ENCODE data around the gene HHIPL1. TPM values are rescaled to one million over a fixed set of nuclear protein-coding genes. Genes with fewer than 3 reads are reported as not detected.

Gene HHIPL1
- total RNA-seq, 6 experiments from 2014 or later: 0.43 to 1.4 (median 0.66) TPM

- 72% methylated on average over 8 of the region's 12 CpGs for WGBS (ENCODE audit: insufficient coverage, low coverage, low lambda C conversion rate, missing lambda C conversion rate)
- intact Hi-C loops (cut with DNase I): no loop called here
- no peak for DNase-seq
- Histone ChIP-seq H3K4me3 (no peak overlapping the region), H3K27ac (peak overlapping the region in 2 of 3 donors; percentile 4 to 6), H3K36me3 (no peaks in the 10 kb centered on the region), H3K9me3 (no peaks in the 10 kb centered on the region), H3K4me1 (no peaks in the 10 kb centered on the region), H3K27me3 (no peaks in the 10 kb centered on the region)
- TF ChIP-seq CTCF (IDR thresholded peaks at IDR 0.05) (no peak), POLR2A (IDR thresholded peaks at IDR 0.05) (no peak)
- ATAC-seq: no peak
These were observed 18.6 kb downstream of the HHIPL1 start for GRCh38 chr14:99663386-99664057.

DNA sequence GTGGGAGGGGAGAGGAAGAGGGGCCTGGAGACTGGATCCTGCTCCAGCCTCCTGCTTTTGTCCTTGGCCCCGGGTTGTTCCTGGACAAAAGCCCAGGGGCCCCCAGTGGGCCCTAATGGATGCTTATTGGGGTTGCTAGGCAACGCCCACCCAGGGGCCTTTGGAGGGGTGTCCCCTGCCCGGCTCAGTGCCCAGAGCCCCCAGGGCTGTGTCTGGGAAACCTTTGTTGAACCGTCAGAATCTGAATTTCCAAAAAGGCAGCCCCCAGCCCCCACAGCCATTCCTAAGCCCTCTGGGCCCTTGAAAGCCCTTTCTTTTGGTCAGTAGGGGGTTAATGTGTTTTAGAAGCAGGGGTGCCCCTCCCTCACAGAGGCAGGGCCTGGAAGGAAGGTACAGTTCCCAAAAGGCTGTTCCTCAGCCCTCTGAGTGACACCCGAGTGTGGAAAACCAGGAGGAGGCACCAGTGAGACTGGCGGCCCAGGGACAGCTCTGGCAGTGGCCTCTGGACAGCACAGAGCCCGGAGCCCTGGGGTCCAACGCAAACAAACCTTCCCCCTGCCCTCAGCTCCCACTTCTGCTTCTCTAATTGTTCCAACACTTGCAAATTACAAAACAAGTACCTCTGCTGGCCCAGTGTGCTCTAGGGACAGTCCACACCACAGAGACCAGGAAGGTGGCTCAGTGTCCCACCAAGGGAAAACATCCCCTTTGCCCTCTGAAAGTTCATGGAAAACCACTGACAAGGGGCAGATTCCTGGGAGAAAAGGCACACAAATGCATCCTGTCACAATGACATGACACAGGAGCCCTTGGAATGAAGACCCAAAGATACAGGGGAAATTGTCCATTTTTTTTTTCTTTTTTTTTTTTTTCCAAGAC lies 19.4 kb downstream of the HHIPL1 start:
- no peak for TF ChIP-seq POLR2A (IDR thresholded peaks at IDR 0.05)
- no peak for TF ChIP-seq CTCF (IDR thresholded peaks at IDR 0.05)
- no peaks in the 10 kb centered on the region for H3K4me1 ChIP-seq
- H3K4me3 ChIP-seq: no peak overlapping the region
- peak overlapping the region; percentile 4 to 16 (median 6) for H3K27ac ChIP-seq
- intact Hi-C loops (cut with DNase I): no loop called here
- no peaks in the 10 kb centered on the region for H3K27me3 ChIP-seq
- DNase-seq (no peak), ATAC-seq (peak in 3 of 4 donors; percentile 28 to 41 (median 36))
- H3K9me3 ChIP-seq: no peaks in the 10 kb centered on the region
- 14% methylated on average over 4 of the region's 8 CpGs for WGBS (ENCODE audit: insufficient coverage, low coverage, low lambda C conversion rate, missing lambda C conversion rate)
- no peaks in the 10 kb centered on the region for H3K36me3 ChIP-seq

DNA sequence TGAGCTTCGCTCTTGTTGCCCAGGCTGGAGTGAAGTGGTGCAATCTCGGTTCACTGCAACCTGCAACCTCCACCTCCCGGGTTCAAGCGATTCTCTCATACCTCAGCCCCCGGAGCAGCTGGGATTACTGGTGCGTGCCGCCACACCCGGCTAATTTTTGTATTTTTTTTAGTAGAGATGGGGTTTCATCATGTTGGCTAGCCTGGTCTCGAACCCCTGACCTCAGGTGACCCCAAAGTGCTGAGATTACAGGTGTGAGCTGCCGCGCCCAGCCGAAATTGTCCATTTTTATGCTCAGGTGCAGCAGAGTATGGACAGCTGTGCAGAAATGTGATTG lies 20.0 kb downstream of the HHIPL1 start:
- Histone ChIP-seq H3K4me1 (no peaks in the 10 kb centered on the region), H3K36me3 (no peaks in the 10 kb centered on the region), H3K4me3 (no peak overlapping the region), H3K9me3 (no peaks in the 10 kb centered on the region), H3K27me3 (no peaks in the 10 kb centered on the region), H3K27ac (no peak overlapping the region)
- intact Hi-C loops (cut with DNase I): no loop called here
- ATAC-seq: no peak
- DNase-seq: no peak
- no peak for TF ChIP-seq POLR2A (IDR thresholded peaks at IDR 0.05)
- no peak for TF ChIP-seq CTCF (IDR thresholded peaks at IDR 0.05)
- 60% methylated on average over 10 of the region's 12 CpGs for WGBS (ENCODE audit: insufficient coverage, low coverage, low lambda C conversion rate, missing lambda C conversion rate)

DNA sequence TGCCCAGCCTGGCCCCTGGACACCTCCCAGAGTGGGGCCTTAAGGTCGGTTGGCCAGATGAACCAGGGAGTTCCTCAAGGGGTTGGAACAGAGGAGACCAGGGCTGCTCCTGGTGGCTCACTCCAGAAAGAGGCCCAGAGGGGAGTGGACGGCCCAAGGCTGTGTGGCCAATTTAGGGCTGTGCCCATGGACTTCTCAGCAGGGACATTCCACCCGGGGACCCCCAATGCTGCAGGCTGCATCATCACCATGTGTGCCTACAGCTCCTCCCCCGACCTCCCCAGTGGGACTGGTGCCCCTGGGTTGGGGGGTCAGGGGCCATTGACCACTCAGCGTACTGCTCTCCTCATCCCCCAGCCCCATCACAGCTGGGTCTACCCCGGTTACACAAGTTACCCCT lies 21.6 kb downstream of the HHIPL1 start:
- intact Hi-C loops (cut with DNase I): no loop called here
- DNase-seq: no peak
- TF ChIP-seq POLR2A (IDR thresholded peaks at IDR 0.05): no peak
- TF ChIP-seq CTCF (IDR thresholded peaks at IDR 0.05): no peak
- Histone ChIP-seq H3K4me1 (peaks cover 0 to 1% (median under 1%) of the 10 kb centered on the region in 4 donors), H3K4me3 (no peak overlapping the region), H3K27ac (no peak overlapping the region), H3K27me3 (no peaks in the 10 kb centered on the region), H3K9me3 (no peaks in the 10 kb centered on the region), H3K36me3 (no peaks in the 10 kb centered on the region)
- no peak for ATAC-seq
- 38% methylated on average over 4 of the region's 6 CpGs for WGBS (ENCODE audit: insufficient coverage, low coverage, low lambda C conversion rate, missing lambda C conversion rate)
